Stimulated activated CD8-positive, alpha-beta memory T cell treated with anti-CD3 and anti-CD28 coated beads, Interleukin-4, amount 100 ng/mL, for 48 hours (primary cell): ENCODE data around the gene APBA1.
A peak's percentile ranks its signal among the peaks of the same experiment; 100 is the strongest.

Source experiments
- DNase-seq: peaks from one replicate; pipeline ENCODE4 v3.0.0-alpha.2; 2020

The APBA1 gene

DNA sequence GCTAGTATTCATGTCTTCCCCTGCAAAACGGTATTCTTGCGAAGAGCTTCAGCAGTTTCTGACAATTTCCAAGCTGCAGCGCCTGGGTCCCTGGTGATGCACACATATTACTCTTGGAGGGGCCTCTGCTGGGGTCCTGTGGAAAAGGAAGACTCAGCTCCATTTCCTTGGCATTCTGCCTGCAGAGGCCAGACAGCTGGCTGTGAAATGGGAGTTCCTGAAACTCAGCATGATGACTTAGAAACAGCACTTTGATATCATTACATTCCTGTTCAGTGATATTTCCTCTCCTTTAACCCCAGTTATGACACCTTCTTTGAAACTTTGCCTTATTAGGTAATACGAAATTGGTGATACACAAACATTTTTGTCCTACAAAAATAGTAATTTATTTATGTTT lies 98.5 kb downstream of the APBA1 start:
- DNase-seq: no peak

DNA sequence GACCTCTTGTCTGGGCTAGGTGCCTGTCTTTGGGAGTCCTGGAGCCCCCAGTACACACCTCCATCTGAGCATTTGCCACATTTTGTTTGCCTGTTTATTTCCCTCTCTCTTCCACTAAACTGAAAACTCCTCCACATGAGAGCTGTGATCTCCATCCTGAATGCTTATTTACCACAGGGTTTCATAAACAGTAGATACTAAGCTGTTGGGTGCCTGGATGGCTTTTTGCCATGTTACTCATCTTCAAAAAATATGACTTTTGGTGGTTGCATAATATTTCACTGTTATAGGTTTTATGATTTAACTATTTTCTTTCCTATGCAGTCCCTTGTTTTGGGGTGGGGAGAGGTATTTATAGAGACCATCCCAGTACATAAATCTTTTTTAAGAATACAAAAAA lies 99.6 kb downstream of the APBA1 start:
- DNase-seq: no peak

DNA sequence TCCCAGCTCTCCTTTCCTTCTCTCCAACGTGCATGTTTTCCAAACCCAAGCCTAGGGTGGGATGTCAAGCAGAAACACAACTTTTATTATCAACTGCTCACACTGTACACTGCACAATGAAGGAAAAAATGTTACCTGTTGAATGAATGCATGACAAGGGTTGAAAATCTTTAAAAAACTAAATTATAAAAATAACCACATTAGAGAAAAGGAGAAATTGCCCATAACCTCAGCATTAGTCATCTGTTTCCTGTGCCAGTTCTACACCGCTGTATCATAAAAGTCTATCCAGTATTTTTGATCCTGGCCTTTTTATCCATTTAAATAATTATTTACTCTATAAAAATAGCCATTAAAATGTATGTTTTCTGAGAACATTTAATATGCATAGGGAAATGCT lies 101.1 kb downstream of the APBA1 start:
- DNase-seq: no peak

DNA sequence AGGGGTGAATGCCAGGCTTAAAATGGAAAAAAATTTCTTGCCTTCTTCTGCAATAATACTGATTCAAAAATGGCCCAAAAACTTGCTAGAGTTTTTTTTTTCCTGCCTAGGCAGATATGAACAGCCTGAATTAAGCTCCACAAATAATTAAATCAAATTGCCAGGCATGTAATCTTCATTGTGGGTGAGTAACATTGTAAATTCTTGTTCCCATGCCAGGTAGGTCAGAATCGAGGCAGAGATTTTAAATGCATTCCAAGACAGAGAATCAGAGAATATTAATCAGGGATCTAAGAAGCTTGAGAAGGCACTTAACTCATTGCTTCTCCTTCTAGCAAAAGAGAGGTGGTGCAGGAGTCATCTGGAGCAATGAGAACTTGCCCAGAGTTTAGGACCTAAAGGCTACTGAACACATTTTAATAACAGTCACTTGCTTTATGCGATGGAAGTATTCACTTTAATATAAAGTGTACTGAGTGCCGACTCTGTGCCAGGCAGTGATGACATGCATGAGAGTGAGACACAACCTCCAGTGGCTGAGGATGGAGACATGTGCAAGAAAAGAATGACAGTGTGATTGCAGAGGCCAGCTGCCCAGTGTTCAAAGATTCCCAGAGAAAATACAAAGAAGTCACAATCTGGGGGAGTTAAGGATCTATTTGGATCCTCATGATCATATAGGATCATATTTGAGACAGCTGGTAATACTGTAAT lies 102.3 kb downstream of the APBA1 start:
- DNase-seq: no peak

DNA sequence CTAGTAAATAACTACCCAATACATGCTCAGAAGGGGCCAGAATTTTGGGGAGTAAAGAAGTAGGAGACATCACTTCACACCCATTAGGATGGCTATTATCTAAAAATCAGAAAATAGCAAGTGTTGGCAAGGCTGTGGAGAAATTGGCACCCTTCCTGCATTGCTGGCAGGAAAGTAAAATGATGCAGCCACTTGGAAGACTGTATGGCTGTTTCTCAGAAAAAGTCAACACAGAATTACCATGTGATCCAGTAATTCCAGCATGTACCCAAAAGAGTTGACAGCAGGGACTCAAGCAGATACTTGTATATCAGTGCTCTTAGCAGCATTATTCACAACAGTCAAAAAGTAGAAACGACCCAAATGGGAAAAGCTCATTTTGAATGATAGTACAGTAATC lies 107.6 kb downstream of the APBA1 start:
- DNase-seq: no peak

DNA sequence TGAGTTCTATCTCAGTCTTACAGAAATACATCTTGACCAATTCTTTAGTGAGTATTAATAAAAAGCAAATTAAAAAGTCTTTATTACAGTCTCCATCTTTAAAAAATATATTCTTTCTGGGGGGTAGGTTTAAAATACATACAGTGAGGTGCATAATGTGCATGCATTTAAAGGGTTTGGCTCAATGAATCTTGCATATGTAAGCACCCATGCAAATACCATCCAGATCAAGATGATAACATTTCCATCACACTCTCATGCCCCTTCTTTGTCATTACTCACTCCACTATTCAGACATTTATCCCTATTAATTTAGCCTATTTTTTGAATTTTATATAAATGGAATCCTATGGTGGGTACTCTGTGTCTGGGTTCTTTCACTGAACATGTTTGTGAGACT lies 113.0 kb downstream of the APBA1 start:
- DNase-seq: no peak

DNA sequence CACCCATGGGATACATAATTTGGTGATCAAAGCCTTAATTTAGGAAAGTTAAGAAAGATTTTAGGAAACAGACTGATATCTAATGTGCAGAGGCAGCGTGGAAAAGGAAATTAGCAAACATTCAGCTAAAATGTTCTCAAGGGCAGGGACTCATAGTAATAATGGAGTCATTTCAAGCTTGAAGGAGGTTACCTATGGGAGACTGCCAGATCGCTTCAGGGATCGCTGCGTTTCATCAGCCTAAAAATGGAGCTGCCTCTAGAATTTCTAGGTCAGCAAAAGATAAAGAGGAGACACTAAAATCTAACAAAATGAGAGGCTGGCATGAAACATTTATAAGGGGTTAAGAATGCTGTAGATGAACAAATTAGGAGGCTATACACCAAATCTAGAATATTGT lies 115.5 kb downstream of the APBA1 start:
- DNase-seq: no peak

DNA sequence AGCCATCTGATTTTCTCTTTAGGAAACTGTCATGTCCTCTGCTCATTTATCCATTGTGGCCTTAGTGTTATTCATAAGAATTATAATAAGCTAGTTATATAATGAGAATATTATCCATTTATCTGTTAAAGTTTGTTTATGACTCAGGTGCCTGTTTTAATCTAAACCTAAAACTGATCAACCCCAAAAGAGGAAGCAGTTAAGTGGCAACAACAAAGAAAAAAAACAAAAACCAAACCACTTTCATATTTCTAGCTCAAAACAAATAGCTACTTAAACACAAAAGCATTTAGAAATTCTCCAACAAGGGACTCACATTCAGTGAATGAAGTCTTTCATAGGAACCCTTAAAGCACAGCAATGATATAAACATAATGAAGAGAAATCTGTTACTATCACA lies 116.4 kb downstream of the APBA1 start:
- no peak for DNase-seq

DNA sequence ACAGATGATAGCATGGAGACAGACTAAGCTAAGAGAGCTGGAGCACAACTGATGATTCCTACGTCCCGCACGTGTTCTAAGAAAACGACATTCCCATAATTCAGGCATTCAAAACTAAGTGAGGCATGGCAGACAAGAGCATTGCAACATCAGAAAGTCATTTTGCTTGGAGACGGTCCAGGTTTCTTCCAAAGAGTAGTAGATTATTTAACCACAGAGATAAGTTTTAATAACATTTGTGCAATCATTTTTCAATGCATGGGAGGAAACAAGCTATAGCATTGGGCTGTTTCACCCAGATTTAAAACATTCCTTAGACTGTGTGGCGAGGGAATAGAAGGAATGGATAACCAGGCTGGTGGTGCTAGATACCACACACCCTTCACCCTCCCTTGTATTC lies 117.2 kb downstream of the APBA1 start:
- DNase-seq: no peak

DNA sequence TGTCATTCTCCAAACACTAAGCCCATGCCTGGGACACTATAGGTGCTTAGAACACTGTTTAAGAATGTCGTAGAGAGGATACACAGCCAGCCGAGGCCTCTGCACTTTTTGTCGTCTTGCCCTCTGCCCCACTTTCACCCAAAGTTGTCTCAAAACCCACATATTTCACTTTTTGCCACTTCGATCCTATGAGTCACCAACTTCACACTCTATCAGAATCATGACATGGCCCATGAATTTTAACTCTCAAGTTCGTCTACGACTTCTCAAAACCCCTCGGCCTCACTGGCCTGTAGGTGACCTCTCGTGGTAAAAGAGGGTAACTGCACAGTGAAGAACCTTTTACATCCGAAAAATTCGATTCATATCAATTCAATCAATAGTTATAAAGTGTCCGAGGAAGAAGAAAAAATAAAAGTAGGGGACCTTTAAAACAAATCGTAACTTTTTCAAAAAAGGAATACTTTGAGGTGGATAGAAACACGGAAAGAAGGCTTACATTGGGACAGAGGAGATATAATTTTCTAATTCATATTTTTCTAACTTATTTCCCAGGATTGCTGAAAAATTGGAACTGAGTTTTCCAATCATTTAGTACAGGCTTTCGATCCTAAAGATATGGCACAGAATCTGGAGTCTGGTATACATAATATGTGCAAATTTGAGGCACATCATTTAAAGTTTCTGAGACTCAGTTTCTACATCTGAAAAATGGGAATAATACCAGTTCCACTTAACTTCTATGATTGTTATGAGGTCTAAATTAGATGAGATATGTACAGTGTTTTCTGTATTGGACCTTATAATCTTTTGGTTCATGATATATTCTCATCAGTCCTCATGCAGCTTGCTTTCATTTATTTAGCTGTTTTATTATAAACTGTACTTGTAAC lies 122.6 kb downstream of the APBA1 start:
- peak; percentile 25 for DNase-seq

DNA sequence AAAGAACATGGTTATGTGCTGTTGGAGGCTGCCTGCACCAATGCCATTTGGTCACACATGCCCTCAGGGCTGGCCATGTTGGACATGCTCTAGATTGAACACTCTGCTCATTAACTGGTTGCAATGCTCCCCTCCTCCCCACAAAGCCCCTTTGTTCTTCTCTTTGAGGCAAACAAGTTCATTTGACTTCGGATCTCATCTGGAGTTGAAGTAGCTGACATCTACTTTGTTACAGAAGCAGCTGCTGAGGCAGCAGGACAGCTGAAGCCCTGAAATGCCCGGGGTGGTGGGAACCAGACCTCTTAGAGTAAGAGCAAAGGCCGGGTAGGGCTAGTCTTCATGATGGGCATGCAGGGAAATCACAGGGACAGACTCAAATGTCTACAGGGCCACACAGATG lies 123.5 kb downstream of the APBA1 start:
- DNase-seq: no peak

DNA sequence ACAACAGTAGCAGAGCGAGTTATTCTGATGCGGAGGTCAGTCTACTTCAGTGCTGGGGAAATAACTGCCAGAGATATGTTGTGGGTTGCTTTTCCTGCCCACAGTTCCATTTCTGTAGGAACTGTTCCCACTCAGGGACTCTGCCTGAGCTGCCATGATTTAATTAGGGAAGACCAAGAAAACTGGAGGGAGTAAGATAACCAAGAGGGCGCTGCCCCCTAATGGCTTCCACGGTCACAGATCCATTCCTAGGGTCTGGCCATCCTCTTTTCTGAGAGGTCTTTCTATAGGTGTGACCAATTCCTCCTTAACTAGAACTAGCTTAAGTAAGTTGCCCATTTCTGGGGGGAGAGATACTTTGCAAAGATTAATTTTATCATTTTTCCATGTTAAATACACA lies 125.9 kb downstream of the APBA1 start:
- DNase-seq: no peak

DNA sequence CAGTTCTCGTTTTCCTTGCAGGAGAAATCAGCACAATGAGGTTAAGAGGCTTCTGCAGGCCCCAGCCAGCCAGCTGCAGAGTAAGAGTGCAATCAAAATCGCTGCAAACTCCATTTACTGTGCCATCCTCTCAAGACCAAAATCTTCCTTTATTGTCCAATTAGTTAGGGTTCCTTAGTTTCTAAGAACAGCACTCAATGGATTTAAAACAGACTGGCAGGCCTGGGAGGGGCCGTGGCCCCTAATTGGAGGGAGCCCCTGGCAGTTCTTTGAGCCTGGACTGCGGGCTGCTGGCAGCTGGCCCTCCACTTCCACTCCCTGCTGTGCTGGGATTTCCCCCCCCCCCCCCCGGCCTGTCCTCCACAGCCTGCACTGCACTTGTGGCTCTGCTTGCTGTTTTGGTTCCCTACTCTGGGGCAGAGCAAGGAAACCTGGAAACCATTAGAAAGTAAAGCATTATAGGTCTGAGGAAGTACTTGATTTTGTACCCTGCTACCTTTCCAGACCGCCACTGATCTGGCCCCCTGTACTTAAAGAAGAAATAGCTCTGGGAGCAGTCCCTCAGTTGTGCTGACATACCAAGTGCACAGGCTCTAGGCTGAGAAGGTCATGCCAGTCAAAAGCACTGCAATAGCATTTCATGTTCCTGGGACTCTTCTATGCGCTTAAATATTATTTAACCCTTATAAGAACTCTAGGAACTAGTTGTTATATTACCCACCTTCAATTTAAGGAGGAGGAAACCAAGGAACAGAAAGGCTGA lies 129.0 kb downstream of the APBA1 start:
- no peak for DNase-seq

DNA sequence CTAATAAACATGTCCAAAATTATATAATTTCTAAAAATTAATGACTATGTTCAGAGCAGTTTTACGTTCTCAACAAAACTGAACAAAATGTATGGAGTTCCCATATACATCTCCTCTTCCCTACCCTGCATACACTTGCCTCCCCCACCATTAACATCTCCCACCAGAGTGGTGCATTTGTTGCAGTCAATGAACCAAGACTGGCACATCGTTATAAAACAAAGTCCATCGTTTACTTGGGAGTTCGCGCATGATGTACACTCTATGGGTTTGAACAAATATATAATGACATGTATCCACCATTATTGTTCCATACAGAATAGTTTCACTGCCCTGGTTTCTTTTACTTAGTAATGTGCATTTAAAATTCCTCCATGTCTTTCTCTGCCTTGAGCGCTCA lies 130.1 kb downstream of the APBA1 start:
- no peak for DNase-seq

DNA sequence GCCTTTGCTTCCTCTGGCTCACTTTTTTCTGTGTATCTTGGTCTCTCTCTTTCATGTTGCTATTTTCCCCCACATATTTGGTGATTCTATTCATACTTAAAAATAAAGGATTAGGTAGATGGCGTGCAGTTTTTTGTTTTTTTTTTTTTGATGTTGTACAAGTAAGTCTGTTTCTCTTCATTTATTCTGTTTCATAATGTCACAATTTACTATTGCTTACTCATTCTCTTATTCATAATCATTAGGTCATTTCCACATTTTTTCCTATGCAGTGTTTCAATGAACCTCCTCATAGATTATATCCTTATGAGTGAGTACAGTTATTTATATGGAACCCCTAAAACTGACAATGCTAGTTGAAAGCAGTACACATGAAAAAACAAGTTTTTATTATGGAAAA lies 136.3 kb downstream of the APBA1 start:
- no peak for DNase-seq

DNA sequence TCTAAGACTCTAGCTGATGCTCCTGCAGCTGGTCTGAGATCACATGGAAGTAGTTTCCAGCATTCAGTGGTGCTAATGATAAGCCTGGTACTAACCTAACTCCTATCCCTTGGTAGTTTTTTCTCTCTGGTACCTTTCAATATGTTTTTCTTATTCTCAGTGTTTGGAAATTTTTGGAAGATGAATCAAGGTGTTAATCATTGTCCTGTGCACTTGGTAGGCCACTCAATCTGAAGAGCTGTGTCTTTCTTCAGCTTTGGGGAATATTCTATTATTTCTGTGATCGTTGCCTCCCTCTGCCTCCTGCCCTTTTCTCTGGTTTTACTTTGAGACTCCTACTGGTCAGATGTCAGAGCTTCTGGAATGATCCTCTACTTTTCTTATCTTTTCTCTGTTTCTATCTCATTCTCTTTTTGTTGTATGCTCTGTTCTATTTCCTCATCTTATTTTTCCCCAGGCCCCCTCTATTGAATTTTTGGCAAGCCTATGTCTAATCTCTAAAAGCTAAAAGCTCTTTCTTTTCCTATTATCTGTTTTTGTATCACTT lies 136.8 kb downstream of the APBA1 start:
- no peak for DNase-seq

DNA sequence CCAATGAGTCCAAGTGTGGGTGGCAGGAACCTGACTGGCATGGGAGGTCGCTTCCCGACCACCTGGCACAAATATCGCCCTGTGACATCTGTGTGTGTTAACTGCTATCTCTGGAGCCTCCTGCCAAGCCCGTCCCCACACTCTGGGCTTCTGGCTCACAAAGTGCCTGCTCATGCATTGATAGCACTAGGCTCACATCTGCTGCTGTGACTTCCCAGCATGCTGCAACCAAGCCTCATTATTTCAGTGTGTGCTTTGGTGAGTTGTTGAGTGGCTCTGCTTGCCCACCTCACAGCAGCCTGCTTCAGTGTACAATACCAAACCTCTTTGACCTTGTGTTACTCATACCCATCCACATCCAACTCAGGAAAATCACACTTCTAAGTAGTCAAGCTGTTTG lies 139.8 kb downstream of the APBA1 start:
- no peak for DNase-seq

DNA sequence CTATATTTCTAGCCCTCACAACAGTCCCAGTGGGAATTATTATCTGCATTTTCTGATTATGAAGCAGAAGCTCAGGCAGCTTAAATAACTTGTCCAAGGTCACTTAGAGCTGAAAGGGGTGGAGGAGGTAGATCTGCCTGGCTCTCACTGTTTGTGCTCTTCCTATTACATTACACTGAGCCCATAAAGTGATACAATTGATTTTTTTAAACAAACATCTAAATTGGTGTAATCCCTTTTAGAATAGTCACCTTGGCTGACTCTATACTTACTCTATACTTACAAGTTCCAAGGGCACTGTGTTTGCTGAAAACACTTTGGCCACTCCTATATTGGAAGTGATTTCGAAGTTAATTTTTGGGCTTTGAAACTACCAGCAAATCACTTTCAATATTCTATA lies 144.7 kb downstream of the APBA1 start:
- DNase-seq: no peak

DNA sequence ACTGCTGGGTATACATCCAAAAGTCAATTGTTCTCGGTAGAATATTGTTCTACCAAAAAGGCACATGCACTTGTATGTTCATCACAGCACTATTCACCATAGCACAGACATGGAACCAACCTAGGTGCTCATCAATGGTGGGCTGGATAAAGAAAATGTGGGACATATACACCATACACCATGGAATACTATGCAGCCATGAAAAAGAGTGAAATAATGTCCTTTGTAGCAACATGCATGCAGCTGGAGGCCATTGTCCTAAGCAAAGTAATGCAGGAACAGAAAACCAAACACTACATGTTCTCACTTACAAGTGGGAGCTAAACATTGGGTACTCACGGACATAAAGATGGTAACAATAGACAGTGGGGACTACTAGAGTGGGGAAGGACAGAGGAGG lies 145.5 kb downstream of the APBA1 start:
- no peak for DNase-seq

DNA sequence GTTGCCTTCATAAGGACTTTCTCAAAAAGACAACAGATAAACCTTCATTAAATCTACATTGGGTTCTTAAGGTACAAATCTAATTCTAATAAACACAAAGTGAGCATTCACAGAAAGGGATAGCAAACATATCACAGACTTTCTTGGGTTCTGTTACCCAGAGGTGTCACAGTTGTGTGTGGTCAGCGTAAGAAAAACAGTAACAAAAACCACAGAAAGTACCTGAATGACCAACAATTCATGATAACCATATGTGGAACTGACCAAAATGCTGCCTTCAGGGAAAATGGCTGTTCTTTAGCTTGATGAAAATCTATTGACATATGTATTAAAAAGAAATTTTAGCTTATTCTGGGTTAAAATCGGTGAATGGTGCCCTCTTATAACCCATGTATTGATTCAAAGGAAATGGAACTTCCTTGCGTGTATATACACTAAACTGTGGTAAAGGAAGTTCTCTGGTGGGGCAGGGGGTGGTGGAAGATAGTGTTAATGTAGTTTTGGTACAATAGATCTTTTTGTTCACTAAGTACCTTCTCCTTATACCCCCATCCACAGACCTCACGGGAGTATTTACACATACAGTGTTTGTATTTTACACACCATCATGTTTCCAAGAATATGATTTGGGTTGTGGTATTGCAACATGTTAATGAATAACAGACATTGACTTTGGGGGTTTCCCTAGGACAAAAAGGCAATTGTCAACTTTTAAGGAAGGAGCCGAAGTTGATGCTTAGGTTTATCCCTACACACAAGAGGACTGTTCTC lies 152.5 kb downstream of the APBA1 start:
- DNase-seq: no peak

DNA sequence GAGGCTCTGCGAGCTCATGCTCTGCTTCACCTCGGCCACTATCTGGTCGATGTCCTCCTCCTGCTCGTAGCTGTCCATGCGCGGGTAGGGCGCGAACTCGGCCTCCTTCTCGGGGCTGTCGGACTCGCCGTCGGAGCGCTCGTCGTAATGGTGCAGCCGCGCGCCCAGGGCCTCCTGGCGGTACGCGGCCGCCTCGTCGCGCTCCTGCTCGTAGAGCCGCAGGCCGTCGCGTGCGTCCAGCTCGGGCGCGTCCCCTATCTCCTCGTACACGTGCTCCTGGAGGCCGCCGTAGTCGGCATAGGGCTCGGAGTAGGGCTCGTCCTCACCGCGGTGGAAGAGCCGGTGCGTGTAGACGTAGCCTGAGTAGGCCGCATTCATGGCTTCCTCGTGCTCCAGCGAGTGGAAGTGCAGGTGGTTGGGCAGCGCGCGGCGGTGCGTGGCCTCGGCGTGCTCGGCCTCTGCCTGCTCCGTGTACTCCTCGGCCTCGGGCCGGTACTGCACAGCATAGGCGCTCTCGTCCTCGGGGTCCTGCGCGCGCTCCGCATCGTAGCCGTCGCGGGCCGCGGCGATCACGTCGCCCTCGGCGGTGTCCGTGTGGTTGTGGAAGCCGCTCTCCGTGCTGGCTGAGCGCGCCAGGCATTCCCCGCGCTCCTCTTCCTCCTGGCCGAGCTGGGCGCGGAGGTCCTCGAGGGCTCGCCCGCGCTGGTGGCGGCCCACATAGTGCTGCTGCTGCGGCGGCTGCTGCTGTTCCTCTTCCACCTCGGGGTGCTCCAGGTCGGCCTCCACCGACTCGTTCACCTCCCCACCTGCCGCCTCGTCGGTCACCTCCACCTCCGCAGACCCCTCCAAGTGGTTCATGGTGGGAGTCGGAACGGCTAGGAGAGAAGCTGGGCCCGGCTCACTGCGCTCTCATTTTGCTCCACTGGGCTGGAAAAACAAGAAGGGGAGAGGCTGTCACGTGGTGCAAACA lies 155.5 kb downstream of the APBA1 start:
- DNase-seq: no peak
